Measurements from ENCODE around the gene PRSS22. TPM values are rescaled to one million over a fixed set of nuclear protein-coding genes. Genes with fewer than 3 reads are reported as not detected.

The PRSS22 gene
- total RNA-seq, 4 donors from 2014 or later = 2.5 to 11.2 TPM; not detected in 2

- TF ChIP-seq POLR2A (IDR thresholded peaks at IDR 0.05) (no peak), POLR2AphosphoS5 (IDR thresholded peaks at IDR 0.05) (no peak), CTCF (IDR thresholded peaks at IDR 0.05) (no peak), EP300 (IDR thresholded peaks at IDR 0.05; ENCODE audit: low read depth) (no peak)
- in situ Hi-C loops (cut with MboI; ENCODE audit: low pct_ligation_motif_present in 1 of 4, low pct_unique_long_range_greater_than_20kb in 1 of 4, low sequenced_read_pairs in 3 of 4) = no loop called here
- H3K27me3 ChIP-seq = peaks cover 26% of the 10 kb centered on the region
Measured at GRCh38 chr16:2814551-2815298, 43.2 kb downstream of the PRSS22 start.

GRCh38 chr16:2813771-2814221 is 44.2 kb downstream of the PRSS22 start:
- no peaks in the 10 kb centered on the region for H3K9me3 ChIP-seq
- H3K4me3 ChIP-seq = no peak overlapping the region
- intact Hi-C loops (cut with DNase I; ENCODE audit: low total_unique reads) (no loop called here), in situ Hi-C loops (cut with MboI; ENCODE audit: low pct_ligation_motif_present in 1 of 4, low pct_unique_long_range_greater_than_20kb in 1 of 4, low sequenced_read_pairs in 3 of 4) (no loop called here)
- WGBS, 2 donors (ENCODE audit: low coverage in 1 of 2) = 55 to 75% methylated on average over 3 to 7 of the region's 7 CpGs
- H3K36me3 ChIP-seq = no peaks in the 10 kb centered on the region
- no peak for DNase-seq
- TF ChIP-seq POLR2A (IDR thresholded peaks at IDR 0.05) (no peak), POLR2AphosphoS5 (IDR thresholded peaks at IDR 0.05) (no peak), CTCF (IDR thresholded peaks at IDR 0.05) (no peak), EP300 (IDR thresholded peaks at IDR 0.05; ENCODE audit: low read depth) (no peak)
- peaks cover 26% of the 10 kb centered on the region for H3K27me3 ChIP-seq
- no peak overlapping the region for H3K27ac ChIP-seq
- H3K4me1 ChIP-seq = peaks cover 0 to 4% (median 0%) of the 10 kb centered on the region in 4 donors

More at GRCh38 chr16:2814551-2815298, 43.2 kb downstream of the PRSS22 start:
- no peaks in the 10 kb centered on the region for H3K36me3 ChIP-seq
- WGBS, 2 donors (ENCODE audit: low coverage in 1 of 2) = 77% methylated on average over 15 of the region's 20 CpGs; no CpG with 5 or more reads in 1 of the 2 donors
- H3K4me3 ChIP-seq = no peak overlapping the region
- H3K4me1 ChIP-seq = peaks cover 0 to 4% (median 0%) of the 10 kb centered on the region in 4 donors
- no peaks in the 10 kb centered on the region for H3K9me3 ChIP-seq
- intact Hi-C loops (cut with DNase I; ENCODE audit: low total_unique reads) = no loop called here
- peak; percentile 4 for DNase-seq
- no peak overlapping the region for H3K27ac ChIP-seq

GRCh38 chr16:2811703-2812471 is 46.1 kb downstream of the PRSS22 start:
- in situ Hi-C loops (cut with MboI; ENCODE audit: low pct_ligation_motif_present in 1 of 4, low pct_unique_long_range_greater_than_20kb in 1 of 4, low sequenced_read_pairs in 3 of 4) = no loop called here
- H3K27ac ChIP-seq = no peak overlapping the region
- H3K4me3 ChIP-seq = no peak overlapping the region
- intact Hi-C loops (cut with DNase I; ENCODE audit: low total_unique reads) = no loop called here
- H3K4me1 ChIP-seq = peaks cover 0 to 4% (median 0%) of the 10 kb centered on the region in 4 donors
- no peak for DNase-seq
- H3K9me3 ChIP-seq = no peaks in the 10 kb centered on the region
- WGBS, 2 donors (ENCODE audit: low coverage in 1 of 2) = 70% methylated on average over 14 of the region's 15 CpGs; no CpG with 5 or more reads in 1 of the 2 donors
- peaks cover 26% of the 10 kb centered on the region for H3K27me3 ChIP-seq
- no peak for TF ChIP-seq EP300 (IDR thresholded peaks at IDR 0.05; ENCODE audit: low read depth)
- TF ChIP-seq POLR2A (IDR thresholded peaks at IDR 0.05) = no peak
- TF ChIP-seq CTCF (IDR thresholded peaks at IDR 0.05) = no peak
- no peak for TF ChIP-seq POLR2AphosphoS5 (IDR thresholded peaks at IDR 0.05)
- H3K36me3 ChIP-seq = no peaks in the 10 kb centered on the region

GRCh38 chr16:2810651-2811050 is 47.3 kb downstream of the PRSS22 start:
- 60 to 90% methylated on average over 1 to 6 of the region's 6 CpGs for WGBS, 2 donors (ENCODE audit: low coverage in 1 of 2)
- Histone ChIP-seq H3K27me3 (peaks cover 20% of the 10 kb centered on the region), H3K4me3 (no peak overlapping the region), H3K27ac (no peak overlapping the region), H3K36me3 (no peaks in the 10 kb centered on the region), H3K4me1 (peaks cover 0 to 4% (median 0%) of the 10 kb centered on the region in 4 donors), H3K9me3 (no peaks in the 10 kb centered on the region)
- in situ Hi-C loops (cut with MboI; ENCODE audit: low pct_ligation_motif_present in 1 of 4, low pct_unique_long_range_greater_than_20kb in 1 of 4, low sequenced_read_pairs in 3 of 4) = no loop called here
- intact Hi-C loops (cut with DNase I; ENCODE audit: low total_unique reads) = no loop called here
- DNase-seq = no peak
- TF ChIP-seq POLR2A (IDR thresholded peaks at IDR 0.05) (no peak), CTCF (IDR thresholded peaks at IDR 0.05) (no peak), EP300 (IDR thresholded peaks at IDR 0.05; ENCODE audit: low read depth) (no peak), POLR2AphosphoS5 (IDR thresholded peaks at IDR 0.05) (no peak)
